CD8-positive, alpha-beta memory T cell (primary cell): Measurements from ENCODE around the gene ZFAND4. TPM values are rescaled to one million over a fixed set of nuclear protein-coding genes. Genes with fewer than 3 reads are reported as not detected.
A peak's percentile ranks its signal among the peaks of the same experiment; 100 is the strongest.

Experiments
- CTCF ChIA-PET: fragments of 350-600 bp; sonication (Branson Sonifier 250); formaldehyde crosslinking; loops from one replicate; lab custom pipeline; 2021; ENCODE audit warnings: antibody characterized with exemption; lab: Charles Lee
- POLR2A ChIA-PET: fragments of 350-600 bp; sonication (Branson Sonifier 250); formaldehyde crosslinking; loops from one replicate; lab custom pipeline; 2021; ENCODE audit warnings: antibody characterized with exemption; lab: Charles Lee
- DNase-seq, 5 donors: peaks; one replicate each; pipeline versions ENCODE4 v3.0.0 to v3.0.0-alpha.2; 2020 to 2022; ENCODE audit warnings: mixed read lengths in 1 of 5
- H3K27ac ChIP-seq: one replicate; pipeline ENCODE4 v1.7.0; 2013; ENCODE audit warnings: low read depth, mild to moderate bottlenecking, low read length, moderate library complexity
- H3K27me3 ChIP-seq: 2 replicates; pipeline ENCODE4 v1.7.0; 2013; ENCODE audit warnings: low read length, mild to moderate bottlenecking; ENCODE audit not compliant: insufficient read depth, poor library complexity, severe bottlenecking
- H3K36me3 ChIP-seq: 2 replicates; pipeline ENCODE4 v1.7.0; 2013; ENCODE audit warnings: mild to moderate bottlenecking, low read length, moderate library complexity; ENCODE audit not compliant: insufficient read depth
- H3K4me1 ChIP-seq: 2 replicates; pipeline ENCODE4 v1.7.0; 2013; ENCODE audit warnings: mild to moderate bottlenecking, low read length, moderate library complexity; ENCODE audit not compliant: insufficient read depth
- H3K4me3 ChIP-seq: 2 replicates; pipeline ENCODE4 v1.7.0; 2013; ENCODE audit warnings: mild to moderate bottlenecking, low read length
- H3K9me3 ChIP-seq: 2 replicates; pipeline ENCODE4 v1.7.0; 2013; ENCODE audit warnings: mild to moderate bottlenecking, low read length
- H3K27ac Mint-ChIP-seq, 8 donors: one replicate each; pipeline ENCODE4 v1.8.0; 2020 to 2021; ENCODE audit warnings: mixed read lengths in 8 of 8, mild to moderate bottlenecking in 6 of 8, inconsistent platforms in 3 of 8, moderate library complexity in 3 of 8
- H3K27me3 Mint-ChIP-seq, 2 donors: one replicate each; pipeline ENCODE4 v1.8.0; 2020 to 2021; ENCODE audit warnings: mixed read lengths in 2 of 2, mild to moderate bottlenecking in 1 of 2, moderate library complexity in 1 of 2
- H3K36me3 Mint-ChIP-seq, 3 donors: one replicate each; pipeline ENCODE4 v1.8.0; 2020 to 2021; ENCODE audit warnings: mixed read lengths in 3 of 3, inconsistent platforms in 1 of 3, mild to moderate bottlenecking in 1 of 3
- H3K4me1 Mint-ChIP-seq, 3 donors: one replicate each; pipeline ENCODE4 v1.8.0; 2020 to 2021; ENCODE audit warnings: mixed read lengths in 3 of 3, inconsistent platforms in 1 of 3, mild to moderate bottlenecking in 1 of 3
- H3K4me3 Mint-ChIP-seq, 7 donors: one replicate each; pipeline ENCODE4 v1.8.0; 2020 to 2021; ENCODE audit warnings: mixed read lengths in 7 of 7, mild to moderate bottlenecking in 6 of 7, moderate library complexity in 4 of 7, inconsistent platforms in 2 of 7
- H3K9me3 Mint-ChIP-seq, 5 donors: one replicate each; pipeline ENCODE4 v1.8.0; 2020 to 2022; ENCODE audit warnings: mixed read lengths in 5 of 5, mild to moderate bottlenecking in 3 of 5, moderate library complexity in 2 of 5, inconsistent platforms in 1 of 5
- polyA plus RNA-seq: library from polyadenylated mRNA; unstranded; fragments of 300-500 nt; fragmentation: Illumina TruSeq; gene quantifications from one replicate; pipeline ENCODE4 v1.2.3, GENCODE V29; 2021
- total RNA-seq, 2 experiments: library from RNA; stranded (reverse); gene quantifications; one replicate each; pipeline ENCODE4 v1.2.3, GENCODE V29; 2021

The ZFAND4 gene
- total and polyA plus RNA-seq, 3 experiments from 2014 or later = 11.0 to 21.1 (median 11.7) TPM

DNA sequence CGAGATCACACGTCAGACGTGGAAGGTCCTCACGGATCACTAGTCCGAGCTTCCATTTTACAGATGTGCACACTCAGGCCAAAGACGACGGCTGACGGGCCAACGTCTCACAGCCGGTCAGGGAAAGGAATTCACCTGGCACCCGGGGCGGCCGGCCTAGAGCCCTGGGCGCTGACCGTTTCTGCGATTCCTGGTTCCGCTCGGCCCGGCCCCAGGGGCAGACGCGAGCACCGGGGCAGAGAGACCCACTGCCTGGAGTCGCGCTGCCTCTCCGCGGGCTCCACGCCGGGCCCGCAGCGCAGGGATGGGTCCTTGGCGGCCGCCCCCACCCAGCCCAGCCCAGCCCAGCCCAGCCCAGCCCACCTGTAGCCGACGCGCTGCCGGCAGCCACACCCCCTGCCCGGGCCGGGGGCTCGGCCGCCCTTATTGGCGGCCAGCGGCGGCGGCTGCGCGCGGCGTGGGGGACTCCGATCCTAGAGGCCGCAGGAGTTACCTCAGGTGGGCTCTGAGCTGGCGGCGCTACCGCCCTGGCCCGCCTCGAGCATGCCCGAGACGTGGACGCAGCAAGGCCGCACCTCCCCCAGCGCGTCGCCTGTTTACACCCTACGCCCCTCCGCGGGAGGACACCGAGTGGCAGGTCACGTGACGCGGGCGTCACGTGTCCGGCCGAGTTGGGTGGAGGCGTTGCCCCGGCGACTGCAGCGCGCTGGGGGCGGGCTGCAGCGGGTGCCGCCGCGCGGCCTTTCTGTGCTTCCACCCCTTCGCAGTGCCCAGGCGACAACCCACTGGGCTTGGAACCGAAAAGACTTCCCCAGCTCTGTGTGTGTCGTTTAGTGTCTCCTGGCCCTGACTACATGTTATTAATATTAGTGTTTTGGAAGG lies 78.1 kb downstream of the ZFAND4 start:
- peak; percentile 86 to 94 (median 89) for DNase-seq
- Mint-ChIP-seq H3K27ac (peak overlapping the region; percentile 79 to 96 (median 94)), H3K4me1 (peaks cover 38 to 50% (median 45%) of the 10 kb centered on the region in 3 donors), H3K36me3 (peaks cover 13 to 18% (median 14%) of the 10 kb centered on the region in 3 donors), H3K27me3 (peaks cover 0 to 9% of the 10 kb centered on the region in 2 donors), H3K9me3 (peaks cover 0 to 9% (median 2%) of the 10 kb centered on the region in 5 donors), H3K4me3 (peak overlapping the region; percentile 89 to 95 (median 93))
- Histone ChIP-seq H3K4me1 (peaks cover 29% of the 10 kb centered on the region), H3K36me3 (peaks cover 8% of the 10 kb centered on the region), H3K27ac (peak overlapping the region; percentile 69), H3K4me3 (peak overlapping the region; percentile 78), H3K27me3 (no peaks in the 10 kb centered on the region), H3K9me3 (no peaks in the 10 kb centered on the region)
- CTCF ChIA-PET = interaction anchor here (1.9 kb wide), 1 partner anchor 129 kb away, joined by 7 read pairs; no protein-coding TSS in a partner anchor
- POLR2A ChIA-PET = interaction anchor here (1.5 to 2.0 kb wide), 2 partner anchors 14 to 78 kb away, joined by 5 to 7 read pairs; partner anchors contain the start of gene ZFAND4

DNA sequence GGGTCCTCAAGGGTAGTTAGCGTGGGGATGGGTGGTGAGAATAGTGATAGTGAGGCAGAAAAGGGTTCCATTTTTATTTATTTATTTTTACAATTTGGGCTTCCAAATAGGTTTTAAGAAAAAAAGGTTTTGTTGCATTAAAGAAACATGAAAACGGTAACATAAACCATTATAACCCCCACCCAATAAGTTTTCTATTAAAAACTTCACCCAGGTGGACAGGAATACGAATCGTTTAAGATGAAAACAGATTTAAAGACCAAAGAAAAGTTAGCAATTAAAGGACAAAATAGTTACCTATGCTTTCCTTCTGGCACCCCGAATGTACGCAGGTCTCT lies 78.7 kb downstream of the ZFAND4 start:
- Histone ChIP-seq H3K27me3 (no peaks in the 10 kb centered on the region), H3K4me1 (peaks cover 29% of the 10 kb centered on the region), H3K27ac (peak overlapping the region; percentile 69), H3K4me3 (peak overlapping the region; percentile 78), H3K9me3 (no peaks in the 10 kb centered on the region), H3K36me3 (peaks cover 8% of the 10 kb centered on the region)
- ChIA-PET POLR2A (interaction anchor here (1.5 to 2.0 kb wide), 2 partner anchors 14 to 79 kb away, joined by 5 to 7 read pairs; partner anchors contain the start of gene ZFAND4), CTCF (no interaction called here)
- H3K27ac Mint-ChIP-seq = peak overlapping the region; percentile 79 to 96 (median 94)
- peaks cover 15 to 24% (median 19%) of the 10 kb centered on the region in 3 donors for H3K36me3 Mint-ChIP-seq
- peaks cover 0 to 5% (median 0%) of the 10 kb centered on the region in 5 donors for H3K9me3 Mint-ChIP-seq
- peaks cover 0 to 3% of the 10 kb centered on the region in 2 donors for H3K27me3 Mint-ChIP-seq
- DNase-seq = no peak
- peaks cover 38 to 54% (median 45%) of the 10 kb centered on the region in 3 donors for H3K4me1 Mint-ChIP-seq
- H3K4me3 Mint-ChIP-seq = peak overlapping the region; percentile 89 to 95 (median 93)

GRCh38 chr10:45592926-45593325 lies 79.6 kb downstream of the ZFAND4 start:
- peak overlapping the region; percentile 89 to 95 (median 93) for H3K4me3 Mint-ChIP-seq
- no peak for DNase-seq
- peak overlapping the region; percentile 78 for H3K4me3 ChIP-seq

GRCh38 chr10:45592432-45592831 lies 80.1 kb downstream of the ZFAND4 start:
- H3K9me3 ChIP-seq = no peaks in the 10 kb centered on the region
- Mint-ChIP-seq H3K27me3 (peaks cover 0 to 3% of the 10 kb centered on the region in 2 donors), H3K36me3 (peaks cover 15 to 27% (median 19%) of the 10 kb centered on the region in 3 donors), H3K4me3 (peak overlapping the region; percentile 15 to 95 (median 61)), H3K27ac (peak overlapping the region in 6 of 8 donors; percentile 43 to 79 (median 66)), H3K9me3 (peaks cover 0 to 5% (median 0%) of the 10 kb centered on the region in 5 donors), H3K4me1 (peaks cover 38 to 57% (median 45%) of the 10 kb centered on the region in 3 donors)
- ChIA-PET POLR2A (no interaction called here), CTCF (no interaction called here)
- no peak for DNase-seq
- H3K36me3 ChIP-seq = peaks cover 8% of the 10 kb centered on the region
- no peaks in the 10 kb centered on the region for H3K27me3 ChIP-seq
- H3K4me3 ChIP-seq = no peak overlapping the region
- peaks cover 29% of the 10 kb centered on the region for H3K4me1 ChIP-seq
- H3K27ac ChIP-seq = no peak overlapping the region

More at GRCh38 chr10:45592926-45593325, 79.6 kb downstream of the ZFAND4 start:
- peaks cover 29% of the 10 kb centered on the region for H3K4me1 ChIP-seq
- H3K27me3 Mint-ChIP-seq = peaks cover 0 to 3% of the 10 kb centered on the region in 2 donors
- ChIA-PET POLR2A (interaction anchor here (2.0 kb wide), 1 partner anchor 80 kb away, joined by 5 read pairs; the partner anchor contains the start of gene ZFAND4), CTCF (no interaction called here)
- H3K9me3 ChIP-seq = no peaks in the 10 kb centered on the region
- H3K27ac ChIP-seq = peak overlapping the region; percentile 69
- H3K9me3 Mint-ChIP-seq = peaks cover 0 to 5% (median 0%) of the 10 kb centered on the region in 5 donors
- H3K27me3 ChIP-seq = no peaks in the 10 kb centered on the region
- peaks cover 15 to 25% (median 19%) of the 10 kb centered on the region in 3 donors for H3K36me3 Mint-ChIP-seq
- peaks cover 38 to 54% (median 45%) of the 10 kb centered on the region in 3 donors for H3K4me1 Mint-ChIP-seq
- H3K27ac Mint-ChIP-seq = peak overlapping the region in 5 of 8 donors; percentile 14 to 96 (median 79)
- peaks cover 8% of the 10 kb centered on the region for H3K36me3 ChIP-seq

GRCh38 chr10:45591280-45591679 lies 81.3 kb downstream of the ZFAND4 start:
- H3K27ac ChIP-seq = no peak overlapping the region
- POLR2A ChIA-PET = no interaction called here
- peaks cover 8% of the 10 kb centered on the region for H3K36me3 ChIP-seq
- H3K27me3 ChIP-seq = no peaks in the 10 kb centered on the region
- no peaks in the 10 kb centered on the region for H3K9me3 ChIP-seq
- peaks cover 15 to 32% (median 24%) of the 10 kb centered on the region in 3 donors for H3K36me3 Mint-ChIP-seq
- H3K4me3 ChIP-seq = no peak overlapping the region
- CTCF ChIA-PET = no interaction called here
- peaks cover 40 to 62% (median 50%) of the 10 kb centered on the region in 3 donors for H3K4me1 Mint-ChIP-seq
- no peaks in the 10 kb centered on the region for H3K27me3 Mint-ChIP-seq
- peaks cover 0 to 11% (median 0%) of the 10 kb centered on the region in 5 donors for H3K9me3 Mint-ChIP-seq
- peak overlapping the region in 2 of 8 donors; percentile 31 to 32 for H3K27ac Mint-ChIP-seq
- peak overlapping the region in 4 of 7 donors; percentile 2 to 46 (median 18) for H3K4me3 Mint-ChIP-seq
- DNase-seq = no peak
- peaks cover 29% of the 10 kb centered on the region for H3K4me1 ChIP-seq

GRCh38 chr10:45589868-45590267 lies 82.7 kb downstream of the ZFAND4 start:
- H3K4me3 ChIP-seq = no peak overlapping the region
- peaks cover 8% of the 10 kb centered on the region for H3K36me3 ChIP-seq
- Mint-ChIP-seq H3K4me1 (peaks cover 42 to 66% (median 52%) of the 10 kb centered on the region in 3 donors), H3K9me3 (peaks cover 0 to 11% (median 0%) of the 10 kb centered on the region in 5 donors), H3K4me3 (no peak overlapping the region), H3K27ac (no peak overlapping the region), H3K36me3 (peaks cover 15 to 39% (median 34%) of the 10 kb centered on the region in 3 donors), H3K27me3 (no peaks in the 10 kb centered on the region)
- no peaks in the 10 kb centered on the region for H3K9me3 ChIP-seq
- H3K27ac ChIP-seq = no peak overlapping the region
- no peak for DNase-seq
- ChIA-PET CTCF (no interaction called here), POLR2A (no interaction called here)
- peaks cover 26% of the 10 kb centered on the region for H3K4me1 ChIP-seq
- no peaks in the 10 kb centered on the region for H3K27me3 ChIP-seq

DNA sequence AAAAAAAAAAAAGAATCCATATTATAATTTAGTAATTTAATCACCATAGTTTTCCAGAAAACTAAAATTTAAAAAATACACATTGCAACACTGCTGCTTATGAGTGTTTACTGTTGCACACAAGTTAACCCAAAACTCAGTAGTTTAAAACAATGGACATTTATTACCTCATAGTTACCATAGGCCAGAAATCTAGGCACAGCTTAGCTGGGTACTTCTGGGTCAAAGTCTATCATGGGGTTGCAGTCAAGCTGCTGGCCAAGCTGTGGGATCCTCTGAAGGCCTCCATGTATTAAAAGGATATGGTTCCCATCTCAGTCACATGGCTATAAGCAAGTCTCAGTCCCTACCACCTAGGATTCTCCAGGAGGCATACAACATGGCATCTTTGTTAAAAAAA lies 83.6 kb downstream of the ZFAND4 start:
- Mint-ChIP-seq H3K9me3 (peaks cover 0 to 16% (median 0%) of the 10 kb centered on the region in 5 donors), H3K36me3 (peaks cover 19 to 38% (median 34%) of the 10 kb centered on the region in 3 donors), H3K4me3 (no peak overlapping the region), H3K4me1 (peaks cover 42 to 68% (median 49%) of the 10 kb centered on the region in 3 donors), H3K27me3 (no peaks in the 10 kb centered on the region), H3K27ac (peak overlapping the region in 1 of 8 donors; percentile 10)
- no peaks in the 10 kb centered on the region for H3K27me3 ChIP-seq
- H3K9me3 ChIP-seq = no peaks in the 10 kb centered on the region
- H3K4me3 ChIP-seq = no peak overlapping the region
- peaks cover 8% of the 10 kb centered on the region for H3K36me3 ChIP-seq
- H3K4me1 ChIP-seq = peaks cover 24% of the 10 kb centered on the region
- CTCF ChIA-PET = no interaction called here
- no peak overlapping the region for H3K27ac ChIP-seq
- POLR2A ChIA-PET = no interaction called here
- no peak for DNase-seq
